Measurements from ENCODE around the gene CASD1.

GRCh38 chr7:94575646-94576045 is 66.0 kb downstream of the CASD1 start:
- TF ChIP-seq CTCF (conservative IDR thresholded peaks at IDR 0.05) (no peak), EZH2 (IDR thresholded peaks at IDR 0.05; ENCODE audit: low read depth) (no peak)

Data from PC-9 (cell line).